HG03159 (cell line): ENCODE results near the gene AGO3.

Experiments
- ATAC-seq: cut with Tn5 transposase; IDR thresholded peaks from one replicate; pipeline ENCODE4 v1.9.1; 2021; ENCODE audit warnings: mild to moderate bottlenecking, moderate library complexity; ENCODE audit not compliant: unreplicated experiment

The AGO3 gene

GRCh38 chr1:36094621-36095061 is 163.7 kb downstream of the AGO3 start:
- ATAC-seq, result no peak

GRCh38 chr1:36095760-36096405 is 165.0 kb downstream of the AGO3 start:
- ATAC-seq, result no peak

- ATAC-seq, result no peak
Observed at GRCh38 chr1:36096500-36097432, 165.9 kb downstream of the AGO3 start.

- no peak for ATAC-seq
Observed at GRCh38 chr1:36097693-36098585, 167.0 kb downstream of the AGO3 start.

GRCh38 chr1:36098650-36099365 is 167.9 kb downstream of the AGO3 start:
- no peak for ATAC-seq

GRCh38 chr1:36099681-36100341 is 168.9 kb downstream of the AGO3 start:
- ATAC-seq, result no peak

GRCh38 chr1:36100376-36100775 is 169.5 kb downstream of the AGO3 start:
- ATAC-seq, result no peak

- ATAC-seq, result no peak
Observed at GRCh38 chr1:36101546-36101945, 170.6 kb downstream of the AGO3 start.

GRCh38 chr1:36106269-36106668 is 175.4 kb downstream of the AGO3 start:
- no peak for ATAC-seq

GRCh38 chr1:36107394-36107793 is 176.5 kb downstream of the AGO3 start:
- ATAC-seq, result no peak

GRCh38 chr1:36108314-36108713 is 177.4 kb downstream of the AGO3 start:
- no peak for ATAC-seq

- ATAC-seq, result no peak
Observed at GRCh38 chr1:36109041-36109679, 178.3 kb downstream of the AGO3 start.

- no peak for ATAC-seq
Observed at GRCh38 chr1:36111151-36111550, 180.2 kb downstream of the AGO3 start.

- no peak for ATAC-seq
Observed at GRCh38 chr1:36112823-36113222, 181.9 kb downstream of the AGO3 start.

- no peak for ATAC-seq
Observed at GRCh38 chr1:36114371-36114770, 183.5 kb downstream of the AGO3 start.

GRCh38 chr1:36115200-36115669 is 184.3 kb downstream of the AGO3 start:
- no peak for ATAC-seq

- ATAC-seq, result no peak
Observed at GRCh38 chr1:36115931-36116330, 185.0 kb downstream of the AGO3 start.

- no peak for ATAC-seq
Observed at GRCh38 chr1:36116901-36117300, 186.0 kb downstream of the AGO3 start.

GRCh38 chr1:36118447-36119204 is 187.7 kb downstream of the AGO3 start:
- ATAC-seq, result no peak
